OCI-LY1 (cell line): Measurements from ENCODE around the gene DPT.

Experiments used
- H2AFZ ChIP-seq: fragments of 200-600 bp; sonication (generic), shearing (Covaris generic); 2 replicates; pipeline ENCODE4 v1.6.0; 2014; ENCODE audit warnings: antibody characterized with exemption, mild to moderate bottlenecking, low read length
- H3F3A ChIP-seq: fragments of 200-600 bp; sonication (generic), shearing (Covaris generic); 2 replicates; pipeline ENCODE4 v1.6.0; 2014; ENCODE audit warnings: mild to moderate bottlenecking, antibody characterized with exemption, low read length, moderate library complexity; ENCODE audit not compliant: insufficient read depth
- H3K27ac ChIP-seq: fragments of 200-600 bp; sonication (generic); 2 replicates; pipeline ENCODE4 v1.5.1; 2014; ENCODE audit warnings: low read length, mixed run types, mild to moderate bottlenecking, low read depth; ENCODE audit not compliant: poor library complexity, severe bottlenecking
- H3K27me3 ChIP-seq: fragments of 200-600 bp; sonication (generic); 2 replicates; pipeline ENCODE4 v1.6.0; 2014; ENCODE audit warnings: antibody characterized with exemption, mild to moderate bottlenecking, low read length, moderate library complexity; ENCODE audit not compliant: insufficient read depth
- H3K36me3 ChIP-seq: fragments of 200-600 bp; sonication (generic); 2 replicates; pipeline ENCODE4 v1.6.1; 2014; ENCODE audit warnings: mild to moderate bottlenecking, antibody characterized with exemption, low read length, moderate library complexity, mixed read lengths; ENCODE audit not compliant: insufficient read depth
- H3K4me1 ChIP-seq: fragments of 200-600 bp; sonication (generic); 2 replicates; pipeline ENCODE4 v1.5.1; 2014; ENCODE audit warnings: mild to moderate bottlenecking, low read length, moderate library complexity; ENCODE audit not compliant: insufficient read depth, severe bottlenecking
- H3K4me2 ChIP-seq: fragments of 200-600 bp; sonication (generic), shearing (Covaris generic); 2 replicates; pipeline ENCODE4 v1.6.1; 2014; ENCODE audit warnings: low read length
- H3K4me3 ChIP-seq: fragments of 200-600 bp; sonication (generic); 2 replicates; pipeline ENCODE4 v1.5.1; 2014; ENCODE audit warnings: low read length, low read depth, mild to moderate bottlenecking, mixed read lengths; ENCODE audit not compliant: poor library complexity, severe bottlenecking
- H3K79me2 ChIP-seq: fragments of 200-600 bp; shearing (Covaris generic); 2 replicates; pipeline ENCODE4 v1.6.1; 2016; ENCODE audit warnings: mixed run types, low read length, mixed read lengths; ENCODE audit not compliant: insufficient read depth
- H3K9ac ChIP-seq: fragments of 200-600 bp; sonication (generic), shearing (Covaris generic); 2 replicates; pipeline ENCODE4 v1.6.1; 2014; ENCODE audit warnings: mild to moderate bottlenecking, low read length, mixed read lengths
- H3K9me2 ChIP-seq: fragments of 200-600 bp; sonication (generic), shearing (Covaris generic); 2 replicates; pipeline ENCODE4 v1.6.1; 2014; ENCODE audit warnings: low read depth, mild to moderate bottlenecking, low read length, mixed read lengths
- H3K9me3 ChIP-seq: fragments of 200-600 bp; shearing (Covaris generic); 2 replicates; pipeline ENCODE4 v1.6.1; 2014; ENCODE audit warnings: low read length, mixed read lengths
- H4K20me1 ChIP-seq: fragments of 200-600 bp; sonication (generic), shearing (Covaris generic); 2 replicates; pipeline ENCODE4 v1.6.0; 2016; ENCODE audit warnings: mild to moderate bottlenecking, low read length; ENCODE audit not compliant: insufficient read depth
- EZH2 ChIP-seq: fragments of 200-600 bp; sonication (generic), shearing (Covaris generic); IDR thresholded peaks from 2 replicates; pipeline ENCODE4 v1.8.0; 2017; ENCODE audit warnings: borderline replicate concordance, mixed run types, mild to moderate bottlenecking, antibody characterized with exemption, low read length, moderate library complexity, mixed read lengths
- TF ChIP-seq, protein P1 (sequence below): fragments of 200-600 bp; sonication (generic), shearing (Covaris generic); IDR thresholded peaks from 2 replicates; pipeline ENCODE4 v1.5.1; 2017; ENCODE audit warnings: mild to moderate bottlenecking, antibody characterized with exemption, low read length, moderate library complexity, mixed read lengths

The DPT gene

DNA sequence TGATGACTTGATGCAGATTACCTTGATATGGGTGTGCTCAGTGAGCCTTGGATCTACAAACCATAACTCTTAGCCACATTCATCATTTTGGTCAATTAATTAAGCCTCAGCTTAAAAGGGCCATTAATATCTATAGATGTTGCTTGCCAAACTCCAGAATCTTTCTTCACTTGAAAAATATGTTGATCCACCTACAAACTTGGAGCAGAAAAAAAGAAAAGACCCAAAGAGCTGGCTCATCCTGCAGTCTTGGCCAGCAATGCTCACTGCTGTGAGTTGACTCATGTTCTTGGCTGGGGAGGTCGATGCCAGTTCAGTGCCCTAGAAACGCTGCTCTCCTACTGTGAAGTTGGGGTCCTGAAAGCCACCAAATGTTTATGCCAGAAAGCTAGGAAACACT lies 75.4 kb downstream of the DPT start:
- Histone ChIP-seq H3K4me2 (no peak overlapping the region), H3K36me3 (no peaks in the 10 kb centered on the region), H3K9me3 (no peaks in the 10 kb centered on the region), H4K20me1 (no peaks in the 10 kb centered on the region), H3K4me3 (no peak overlapping the region), H3K27ac (no peak overlapping the region), H3F3A (no peaks in the 10 kb centered on the region), H3K79me2 (no peaks in the 10 kb centered on the region), H3K4me1 (no peaks in the 10 kb centered on the region), H3K9me2 (no peaks in the 10 kb centered on the region), H3K9ac (no peak overlapping the region), H2AFZ (no peak overlapping the region), H3K27me3 (no peaks in the 10 kb centered on the region)
- no peak for TF ChIP-seq EZH2
- TF ChIP-seq, protein P1, sequence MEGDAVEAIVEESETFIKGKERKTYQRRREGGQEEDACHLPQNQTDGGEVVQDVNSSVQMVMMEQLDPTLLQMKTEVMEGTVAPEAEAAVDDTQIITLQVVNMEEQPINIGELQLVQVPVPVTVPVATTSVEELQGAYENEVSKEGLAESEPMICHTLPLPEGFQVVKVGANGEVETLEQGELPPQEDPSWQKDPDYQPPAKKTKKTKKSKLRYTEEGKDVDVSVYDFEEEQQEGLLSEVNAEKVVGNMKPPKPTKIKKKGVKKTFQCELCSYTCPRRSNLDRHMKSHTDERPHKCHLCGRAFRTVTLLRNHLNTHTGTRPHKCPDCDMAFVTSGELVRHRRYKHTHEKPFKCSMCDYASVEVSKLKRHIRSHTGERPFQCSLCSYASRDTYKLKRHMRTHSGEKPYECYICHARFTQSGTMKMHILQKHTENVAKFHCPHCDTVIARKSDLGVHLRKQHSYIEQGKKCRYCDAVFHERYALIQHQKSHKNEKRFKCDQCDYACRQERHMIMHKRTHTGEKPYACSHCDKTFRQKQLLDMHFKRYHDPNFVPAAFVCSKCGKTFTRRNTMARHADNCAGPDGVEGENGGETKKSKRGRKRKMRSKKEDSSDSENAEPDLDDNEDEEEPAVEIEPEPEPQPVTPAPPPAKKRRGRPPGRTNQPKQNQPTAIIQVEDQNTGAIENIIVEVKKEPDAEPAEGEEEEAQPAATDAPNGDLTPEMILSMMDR: no peak

DNA sequence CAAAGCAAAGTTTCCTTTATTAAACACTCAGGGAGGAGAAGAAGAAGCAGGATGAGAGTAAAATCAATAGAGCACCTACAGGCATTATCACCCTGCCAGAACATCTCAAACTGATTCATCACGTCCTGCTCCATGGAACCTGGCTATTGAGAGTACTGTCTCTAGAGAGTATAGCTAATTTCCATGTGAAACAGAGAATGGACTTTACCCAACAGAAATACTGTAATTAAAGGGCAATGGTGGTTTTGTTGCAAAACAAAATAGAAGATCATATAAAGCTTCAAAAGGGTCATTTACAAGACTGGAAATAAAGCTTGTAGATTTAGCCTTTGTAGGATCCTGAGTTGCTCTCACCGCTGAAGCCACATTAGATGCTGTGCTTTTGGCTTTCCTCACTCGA lies 83.3 kb downstream of the DPT start:
- H3K36me3 ChIP-seq: no peaks in the 10 kb centered on the region
- no peaks in the 10 kb centered on the region for H3K9me2 ChIP-seq
- H3K4me1 ChIP-seq: no peaks in the 10 kb centered on the region
- no peaks in the 10 kb centered on the region for H4K20me1 ChIP-seq
- no peak overlapping the region for H3K9ac ChIP-seq
- no peaks in the 10 kb centered on the region for H3K27me3 ChIP-seq
- no peaks in the 10 kb centered on the region for H3K9me3 ChIP-seq
- no peak overlapping the region for H3K4me2 ChIP-seq
- no peak overlapping the region for H3K4me3 ChIP-seq
- H3K79me2 ChIP-seq: no peaks in the 10 kb centered on the region
- no peak overlapping the region for H2AFZ ChIP-seq
- no peaks in the 10 kb centered on the region for H3F3A ChIP-seq
- TF ChIP-seq, protein P1: no peak
- TF ChIP-seq EZH2: no peak
- no peak overlapping the region for H3K27ac ChIP-seq
